Globus pallidus (tissue), 1 donor: ENCODE results near the gene AFF4.
"Not testable (repeated sequence)": the region's sequence is repeated elsewhere in the genome, so short reads cannot be mapped to it uniquely, and the experiment has no call there.

Experiments
- DNase-seq: peaks from one replicate; pipeline ENCODE4 v3.0.0-alpha.2; 2015; ENCODE audit warnings: low spot score

AFF4 gene

DNA sequence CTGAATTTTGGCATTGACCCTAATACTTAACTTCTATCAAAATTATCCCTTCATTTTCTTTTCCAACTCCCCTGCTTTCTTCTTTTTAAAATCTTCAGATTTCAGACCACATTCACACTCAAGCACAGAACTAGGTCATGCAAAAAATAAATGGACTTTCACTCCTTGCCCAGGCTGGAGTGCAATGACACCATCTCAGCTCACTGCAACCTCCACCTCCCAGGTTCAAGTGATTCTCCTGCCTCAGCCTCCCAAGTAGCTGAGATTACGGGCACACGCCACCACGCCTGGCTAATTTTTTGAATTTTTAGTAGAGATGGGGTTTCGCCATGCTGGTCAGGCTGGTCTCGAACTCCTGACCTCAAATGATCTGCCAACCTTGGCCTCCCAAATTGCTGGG is 108.4 kb downstream of the AFF4 start:
- not testable (repeated sequence) for DNase-seq

- no peak for DNase-seq
Observed at GRCh38 chr5:132854301-132854700, 109.1 kb downstream of the AFF4 start.

- DNase-seq, result no peak
Observed at GRCh38 chr5:132853790-132854189, 109.6 kb downstream of the AFF4 start.

DNA sequence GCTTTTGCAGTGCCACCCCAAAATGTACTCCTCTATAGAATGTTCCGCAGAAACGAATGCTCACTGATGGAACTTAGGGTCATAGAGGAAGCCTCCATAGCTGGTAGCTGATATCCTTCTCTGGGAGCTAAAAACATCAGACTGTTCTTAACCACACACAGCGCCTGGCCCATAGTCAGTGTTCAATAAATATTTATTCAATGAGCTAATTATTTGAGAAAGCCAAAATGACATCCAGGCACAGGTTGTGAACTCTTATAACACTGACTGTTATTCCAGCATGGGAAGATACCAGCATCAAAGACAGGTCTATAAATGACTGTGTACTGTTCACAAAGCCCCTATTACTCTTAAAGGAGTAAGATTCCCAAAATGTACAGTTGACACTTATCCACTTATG is 110.1 kb downstream of the AFF4 start:
- no peak for DNase-seq

DNA sequence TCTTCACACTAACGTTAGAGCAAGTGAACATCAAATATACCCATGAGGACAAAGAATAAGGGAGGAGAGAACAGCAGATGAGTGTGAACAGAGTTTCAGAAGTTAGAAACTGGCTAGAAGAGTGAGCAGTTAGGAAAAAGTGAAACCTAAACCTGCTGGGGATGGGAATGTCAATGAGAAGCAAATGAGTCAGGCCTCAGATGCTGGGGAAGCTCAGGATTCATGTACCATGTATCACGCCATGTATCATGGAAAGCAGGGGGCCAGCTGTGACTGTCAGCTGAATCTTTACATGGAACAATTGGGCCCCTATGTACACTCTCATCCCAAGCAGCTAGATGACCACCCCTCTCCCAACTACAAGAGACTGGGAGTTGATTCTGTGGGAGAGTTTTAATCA is 113.4 kb downstream of the AFF4 start:
- no peak for DNase-seq

DNA sequence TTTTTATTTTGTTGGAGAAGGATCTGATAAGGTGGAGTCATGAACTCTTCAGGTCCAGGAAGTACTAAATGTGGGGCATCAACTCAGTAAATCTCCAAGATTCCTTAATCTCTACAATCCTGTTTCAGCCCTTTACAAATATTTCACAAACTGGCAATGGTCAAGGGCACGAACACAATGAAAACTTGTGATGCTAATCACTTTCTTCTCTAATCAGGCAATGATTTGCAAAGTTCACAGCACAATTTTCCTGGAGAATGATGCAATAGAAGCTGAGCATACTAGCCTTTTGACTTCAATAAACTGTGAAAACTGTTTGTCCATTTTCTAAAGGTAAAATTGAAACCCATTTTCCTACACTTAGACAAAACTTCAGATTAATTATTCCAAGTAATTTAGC is 114.1 kb downstream of the AFF4 start:
- DNase-seq, result no peak

GRCh38 chr5:132848270-132848669 is 115.2 kb downstream of the AFF4 start:
- DNase-seq, result no peak

DNA sequence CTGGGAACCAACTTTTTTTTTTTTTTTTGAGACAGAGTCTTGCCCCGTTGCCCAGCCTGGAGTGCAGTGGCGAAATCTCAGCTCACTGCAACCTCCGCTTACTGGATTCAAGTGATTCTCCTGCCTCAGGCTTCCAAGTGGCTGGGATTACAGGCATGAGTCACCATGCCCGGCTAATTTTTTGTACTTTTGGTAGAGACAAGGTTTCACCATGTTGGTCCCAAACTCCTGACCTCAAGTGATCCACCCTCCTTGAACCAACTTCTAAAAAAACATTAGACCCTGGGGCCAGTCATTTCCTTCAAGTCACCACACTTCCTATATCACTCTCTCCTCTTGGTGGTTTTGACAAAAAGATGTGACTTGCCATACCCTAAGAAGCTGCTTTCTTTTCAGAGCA is 122.1 kb downstream of the AFF4 start:
- no peak for DNase-seq

GRCh38 chr5:132840896-132841295 is 122.5 kb downstream of the AFF4 start:
- DNase-seq, result no peak

DNA sequence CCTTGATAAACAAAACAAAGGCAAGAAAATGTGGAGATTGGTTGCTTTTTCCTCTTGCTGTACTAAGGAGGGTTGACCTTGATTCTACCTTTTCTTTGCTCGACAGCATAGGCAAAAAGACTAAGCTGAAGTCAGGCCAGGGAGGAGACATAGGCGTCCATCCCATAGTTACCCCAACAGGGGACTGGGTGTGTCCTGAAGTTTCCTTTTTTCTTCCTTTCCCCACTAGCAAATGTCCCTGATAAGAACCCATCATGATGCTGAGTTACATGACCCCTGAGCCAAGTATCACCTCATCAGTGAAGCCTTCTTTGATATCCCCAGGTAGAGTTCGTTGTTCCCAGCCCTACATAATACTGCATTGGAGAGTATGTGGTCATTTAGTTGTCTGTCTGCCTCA is 123.1 kb downstream of the AFF4 start:
- no peak for DNase-seq

DNA sequence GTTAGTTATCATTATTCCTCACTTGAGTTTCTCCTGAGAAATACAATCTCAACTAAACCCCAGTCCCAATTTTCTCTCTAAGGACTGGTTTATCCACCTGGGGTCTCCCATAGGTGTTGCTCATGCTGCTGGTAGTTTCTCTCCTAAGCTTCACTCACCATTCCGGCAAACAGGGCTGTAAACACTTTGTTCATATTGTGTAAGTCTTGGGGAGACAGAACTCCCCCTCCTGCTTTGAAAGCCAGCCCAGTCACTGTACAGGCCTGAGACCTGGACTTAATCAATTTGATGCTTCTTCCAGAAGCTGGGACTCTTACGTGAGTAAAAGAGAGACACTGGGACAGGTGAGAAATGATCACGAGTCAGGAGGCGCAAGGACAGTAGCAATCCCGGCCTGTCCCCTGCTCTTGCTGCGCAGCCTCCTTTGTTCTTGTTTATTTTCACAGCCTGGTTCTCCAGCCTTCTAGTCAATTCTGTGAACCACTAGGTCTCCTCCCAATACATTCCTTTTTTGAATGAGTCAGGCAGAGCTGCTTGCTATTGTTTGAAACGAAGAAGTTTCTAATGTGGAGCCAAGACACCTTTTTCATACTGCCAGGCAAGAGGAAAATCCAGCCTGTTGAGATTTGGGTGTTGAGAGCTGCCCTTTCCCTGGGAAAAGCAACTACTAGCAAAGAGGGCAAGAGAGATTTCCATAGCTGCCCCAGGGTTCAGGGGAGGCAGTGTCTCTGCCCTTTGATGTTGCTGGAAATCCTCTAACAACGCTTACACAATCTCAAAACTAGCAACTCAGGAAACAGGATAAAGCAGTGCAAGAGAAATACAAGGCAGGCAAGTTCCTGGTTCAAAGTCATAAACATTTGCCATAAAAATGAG is 123.8 kb downstream of the AFF4 start:
- no peak for DNase-seq

- DNase-seq, result no peak
Observed at GRCh38 chr5:132838516-132839282, 124.7 kb downstream of the AFF4 start.

DNA sequence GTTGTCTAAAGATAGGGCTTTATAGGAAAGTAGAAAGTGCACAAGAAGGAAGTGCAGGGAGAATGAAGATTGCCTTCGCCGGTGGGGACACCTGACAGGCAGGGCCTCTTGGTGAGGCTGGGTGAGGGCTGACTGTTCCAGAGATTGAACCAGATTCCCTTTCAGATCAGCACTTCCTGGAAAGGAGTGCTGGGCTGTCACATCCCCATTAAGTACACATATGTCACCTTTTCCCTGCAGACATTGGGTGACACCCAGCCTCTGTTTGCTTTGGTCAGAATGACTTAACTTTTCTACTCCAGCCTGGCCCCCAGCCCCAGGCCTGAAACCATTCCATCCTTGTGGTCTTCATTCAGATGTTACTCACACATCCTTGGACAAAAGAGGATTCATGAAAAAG is 125.6 kb downstream of the AFF4 start:
- DNase-seq, result no peak

- DNase-seq, result no peak
Observed at GRCh38 chr5:132836852-132837251, 126.6 kb downstream of the AFF4 start.

GRCh38 chr5:132834057-132834456 is 129.4 kb downstream of the AFF4 start:
- DNase-seq, result no peak

GRCh38 chr5:132832612-132833011 is 130.8 kb downstream of the AFF4 start:
- no peak for DNase-seq

DNA sequence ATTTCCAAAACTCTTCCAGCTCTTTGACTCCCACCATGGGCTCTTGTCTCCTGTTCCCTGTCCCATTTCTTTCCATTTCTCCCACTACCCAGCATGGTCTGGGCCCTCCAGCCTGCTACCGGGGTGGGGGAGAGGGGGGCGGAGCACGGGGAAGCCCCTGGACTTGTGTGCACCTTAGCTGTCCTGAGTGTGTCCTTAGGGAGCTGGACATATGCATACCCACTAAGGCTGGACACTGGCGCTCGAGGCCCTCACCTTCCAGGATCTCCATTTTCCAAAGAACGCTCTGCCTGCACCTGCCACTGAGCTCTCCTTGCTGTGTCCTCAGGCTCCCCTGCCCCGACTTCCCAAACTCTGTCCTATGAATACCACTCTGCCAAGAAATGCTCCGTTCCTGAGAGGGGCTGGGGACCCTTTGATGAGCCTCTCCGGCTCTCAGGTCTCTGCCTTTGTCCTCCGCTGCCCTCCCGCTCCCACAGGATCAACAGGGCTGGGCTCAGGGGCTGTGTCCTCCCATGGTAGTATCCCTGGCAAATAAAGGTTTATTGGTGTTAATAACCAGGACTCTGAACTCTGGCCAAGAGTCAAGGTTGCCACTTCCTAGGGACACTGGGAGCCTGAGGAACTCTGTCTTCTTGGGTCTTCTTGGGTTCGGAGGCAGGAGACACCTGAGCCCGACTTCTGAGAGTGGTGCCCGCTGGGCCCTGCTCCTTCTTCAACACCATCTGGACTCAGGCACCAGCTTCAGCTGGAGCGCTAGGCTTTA is 132.2 kb downstream of the AFF4 start:
- DNase-seq, result no peak

GRCh38 chr5:132830436-132831094 is 132.9 kb downstream of the AFF4 start, which contains the start of gene SHROOM1:
SHROOM1 (minus strand) TSS chr5:132830647; CDS start chr5:132826140, 4,507 bp downstream.
- DNase-seq, result no peak

GRCh38 chr5:132829742-132830435 is 133.5 kb downstream of the AFF4 start:
- DNase-seq, result peak; percentile 79

GRCh38 chr5:132828846-132829494 is 134.5 kb downstream of the AFF4 start:
- DNase-seq, result no peak
